ENCODE measurements around the gene HK3.

DNA sequence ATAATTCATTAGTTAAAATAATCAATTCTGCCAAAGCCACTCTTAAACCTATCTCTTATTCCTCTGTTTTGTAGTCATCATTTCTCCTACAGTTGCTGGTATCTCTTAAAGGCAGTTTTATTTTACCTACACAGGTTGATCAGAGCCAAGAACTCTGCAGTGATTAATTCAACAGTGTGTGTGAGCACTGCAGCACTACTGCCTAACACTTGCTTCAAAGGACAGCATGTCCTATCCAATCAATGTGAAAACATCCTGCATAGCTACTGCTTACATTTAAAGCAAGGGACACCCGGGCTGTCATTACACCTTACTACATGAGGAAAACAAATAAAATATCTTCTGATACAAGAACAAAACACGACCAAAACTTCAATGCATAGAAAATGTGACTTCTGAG lies 45.1 kb upstream of the HK3 start:
- TF ChIP-seq, protein P1, sequence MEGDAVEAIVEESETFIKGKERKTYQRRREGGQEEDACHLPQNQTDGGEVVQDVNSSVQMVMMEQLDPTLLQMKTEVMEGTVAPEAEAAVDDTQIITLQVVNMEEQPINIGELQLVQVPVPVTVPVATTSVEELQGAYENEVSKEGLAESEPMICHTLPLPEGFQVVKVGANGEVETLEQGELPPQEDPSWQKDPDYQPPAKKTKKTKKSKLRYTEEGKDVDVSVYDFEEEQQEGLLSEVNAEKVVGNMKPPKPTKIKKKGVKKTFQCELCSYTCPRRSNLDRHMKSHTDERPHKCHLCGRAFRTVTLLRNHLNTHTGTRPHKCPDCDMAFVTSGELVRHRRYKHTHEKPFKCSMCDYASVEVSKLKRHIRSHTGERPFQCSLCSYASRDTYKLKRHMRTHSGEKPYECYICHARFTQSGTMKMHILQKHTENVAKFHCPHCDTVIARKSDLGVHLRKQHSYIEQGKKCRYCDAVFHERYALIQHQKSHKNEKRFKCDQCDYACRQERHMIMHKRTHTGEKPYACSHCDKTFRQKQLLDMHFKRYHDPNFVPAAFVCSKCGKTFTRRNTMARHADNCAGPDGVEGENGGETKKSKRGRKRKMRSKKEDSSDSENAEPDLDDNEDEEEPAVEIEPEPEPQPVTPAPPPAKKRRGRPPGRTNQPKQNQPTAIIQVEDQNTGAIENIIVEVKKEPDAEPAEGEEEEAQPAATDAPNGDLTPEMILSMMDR (conservative IDR thresholded peaks at IDR 0.05 in 1 of 2, IDR thresholded peaks at IDR 0.05 in 1 of 2; ENCODE audit: extremely low read depth in 1 of 2, insufficient read depth in 1 of 2, low read depth in 1 of 2, low read length in 2 of 2) = no peak
- TF ChIP-seq EZH2 (IDR thresholded peaks at IDR 0.05; ENCODE audit: borderline replicate concordance, low read length) = no peak

Measured in mammary epithelial cell (primary cell).